Hepatocyte (in vitro differentiated cells): ENCODE measurements around the gene CCDC187.

Experiments
- CTCF ChIP-seq: fragments of 200-600 bp; sonication (generic); IDR thresholded peaks from 2 replicates; pipeline ENCODE4 v1.5.1; 2016; ENCODE audit warnings: antibody characterized with exemption, mild to moderate bottlenecking; ENCODE audit not compliant: poor library complexity
- EZH2 ChIP-seq: fragments of 200-600 bp; sonication (generic); IDR thresholded peaks from 2 replicates; pipeline ENCODE4 v1.6.1; 2016; ENCODE audit warnings: antibody characterized with exemption, mild to moderate bottlenecking, borderline replicate concordance
- EZH2phosphoT487 ChIP-seq: fragments of 200-600 bp; sonication (generic); IDR thresholded peaks from one replicate; pipeline ENCODE4 v1.6.1; 2018; ENCODE audit warnings: antibody characterized with exemption, mild to moderate bottlenecking, low read depth, moderate library complexity; ENCODE audit not compliant: unreplicated experiment, severe bottlenecking

GRCh38 chr9:136311051-136312008 lies 7.4 kb upstream of the CCDC187 start:
- TF ChIP-seq CTCF, result no peak
- TF ChIP-seq EZH2, result no peak
- no peak for TF ChIP-seq EZH2phosphoT487
